Choroid plexus epithelial cell (primary cell): Measurements from ENCODE around the gene ATF6B.

Experiments used
- DNase-seq: peaks from one replicate; pipeline ENCODE4 v3.0.0-alpha.2; 2010; ENCODE audit warnings: low read depth
- H3K4me3 ChIP-seq: 2 replicates; pipeline ENCODE4 v1.5.1; 2011; ENCODE audit warnings: low read depth, mild to moderate bottlenecking, control low read depth, low read length, moderate library complexity
- CTCF ChIP-seq: conservative IDR thresholded peaks from 2 replicates; pipeline ENCODE4 v1.5.1; 2011; ENCODE audit warnings: low read depth, mild to moderate bottlenecking, control low read depth, inconsistent platforms, low read length, moderate library complexity

Gene ATF6B

GRCh38 chr6:32173051-32173727 is 45.1 kb upstream of the ATF6B start:
- DNase-seq: no peak
- no peak for TF ChIP-seq CTCF

GRCh38 chr6:32171234-32171633 is 43.2 kb upstream of the ATF6B start:
- no peak for DNase-seq
- no peak for TF ChIP-seq CTCF
- no peak overlapping the region for H3K4me3 ChIP-seq

More at GRCh38 chr6:32173051-32173727, 45.1 kb upstream of the ATF6B start:
- H3K4me3 ChIP-seq: no peak overlapping the region

- no peak for TF ChIP-seq CTCF
Measured at GRCh38 chr6:32170294-32170693, 42.2 kb upstream of the ATF6B start.

DNA sequence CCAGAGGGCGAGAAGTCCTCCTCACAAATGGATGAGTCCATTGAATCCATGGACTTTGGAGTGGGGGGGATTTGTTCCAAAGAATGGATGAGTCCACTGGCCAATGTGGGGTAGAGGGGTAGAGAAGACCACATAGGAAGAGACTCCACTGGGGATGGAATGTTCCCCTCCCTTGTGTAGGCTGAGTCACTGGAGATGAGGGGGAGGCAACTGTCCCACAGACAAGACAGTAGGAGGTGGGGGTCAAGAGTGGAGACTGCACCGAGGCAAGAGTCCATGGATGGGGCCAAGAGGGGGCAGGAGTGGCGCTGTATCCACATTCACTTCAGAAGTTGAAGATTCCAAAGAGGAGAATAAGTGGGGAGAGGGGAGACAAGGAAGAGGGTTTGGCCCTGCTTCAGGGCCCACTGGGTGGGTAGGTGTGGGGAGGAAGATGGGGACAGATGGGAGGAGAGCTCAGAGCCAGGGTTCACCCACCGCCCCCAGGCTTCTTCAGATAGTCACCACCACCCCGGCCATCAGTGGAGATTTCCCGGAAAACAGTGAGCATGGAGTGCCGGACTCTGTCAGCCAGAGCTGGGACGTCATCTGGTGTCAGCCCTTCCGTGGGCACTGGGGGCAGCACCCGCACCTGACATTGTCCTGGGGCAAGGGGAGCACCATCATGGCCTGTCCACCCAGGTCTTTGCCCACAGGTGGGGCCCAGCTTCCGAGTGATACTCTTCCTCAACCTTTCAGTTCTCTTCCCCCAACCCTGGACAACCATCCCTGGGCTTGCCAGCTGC is 41.0 kb upstream of the ATF6B start:
- DNase-seq: peak; percentile 28
- no peak overlapping the region for H3K4me3 ChIP-seq
- TF ChIP-seq CTCF: peak; percentile 1

More at GRCh38 chr6:32170294-32170693, 42.2 kb upstream of the ATF6B start:
- no peak for DNase-seq
- H3K4me3 ChIP-seq: no peak overlapping the region

DNA sequence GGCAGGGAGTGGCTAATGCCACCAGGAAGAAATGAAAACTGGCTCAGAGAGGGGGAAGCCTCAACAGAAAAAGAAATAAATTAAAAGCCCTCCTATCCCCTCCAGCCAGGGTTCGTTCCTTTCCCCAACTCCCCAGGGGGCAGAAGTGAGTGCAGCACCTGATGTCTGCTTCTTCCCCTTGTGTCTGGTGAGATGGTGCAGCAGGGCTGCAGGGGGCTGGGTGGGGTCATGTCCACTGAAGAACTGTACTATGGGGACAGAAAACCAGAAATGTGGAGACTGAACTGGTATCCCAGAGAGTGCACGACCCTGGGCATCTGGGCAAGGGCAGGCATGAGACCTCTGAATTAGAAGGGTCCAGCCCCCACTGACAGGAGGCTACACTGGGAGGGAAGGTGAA is 40.3 kb upstream of the ATF6B start:
- no peak for TF ChIP-seq CTCF
- no peak for DNase-seq
- no peak overlapping the region for H3K4me3 ChIP-seq

DNA sequence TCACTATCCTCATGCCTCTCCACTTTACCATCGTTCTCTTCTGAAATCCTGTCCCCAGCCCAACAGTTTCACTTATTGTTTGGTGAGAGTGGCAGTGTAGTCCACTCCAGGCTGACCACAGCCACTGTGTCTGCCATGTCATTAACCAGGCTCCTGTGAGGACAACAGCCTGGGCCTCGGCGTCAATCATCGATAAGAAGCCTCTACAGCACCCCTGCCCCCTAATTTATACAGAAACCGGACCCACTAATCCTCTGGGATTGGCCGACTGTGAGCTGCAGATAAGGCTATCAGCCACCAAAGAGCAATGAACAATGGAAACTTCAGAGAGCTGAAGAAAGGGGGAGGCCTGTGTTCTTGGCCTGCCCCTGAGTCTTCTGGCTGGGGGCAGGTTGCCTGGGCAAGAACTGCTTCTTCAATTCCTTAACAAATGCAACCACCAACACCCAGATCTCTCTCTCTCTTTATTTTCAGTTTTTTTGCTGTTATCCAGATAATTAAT is 39.8 kb upstream of the ATF6B start:
- no peak for DNase-seq
- H3K4me3 ChIP-seq: no peak overlapping the region
- no peak for TF ChIP-seq CTCF
